ENCODE data around the gene DCAF8L1. TPM values are rescaled to one million over a fixed set of nuclear protein-coding genes. Genes with fewer than 3 reads are reported as not detected.
"Not testable (repeated sequence)": the region's sequence is repeated elsewhere in the genome, so short reads cannot be mapped to it uniquely, and the experiment has no call there.

DCAF8L1 gene
- total RNA-seq, result not detected

GRCh38 chrX:27981349-27981748, at the start of gene DCAF8L1:
Gene DCAF8L1, minus strand, starts transcription at chrX:27981449. Its CDS starts 115 bp downstream, at chrX:27981334.
- Mint-ChIP-seq H3K27me3 (no peaks in the 10 kb centered on the region), H3K9me3 (no peaks in the 10 kb centered on the region), H3K27ac (no peak within 1 kb of the TSS), H3K4me1 (no peaks in the 10 kb centered on the region), H3K36me3 (ENCODE audit: low read depth) (no peaks in the 10 kb centered on the region), H3K4me3 (no peak within 1 kb of the TSS)
- no peak for DNase-seq
- ChIA-PET POLR2A (no interaction called here), CTCF (no interaction called here)

GRCh38 chrX:28022371-28022770, 41.1 kb upstream of the DCAF8L1 start:
- CTCF ChIA-PET, result no interaction called here
- Mint-ChIP-seq H3K36me3 (ENCODE audit: low read depth) (no peaks in the 10 kb centered on the region), H3K27ac (no peak overlapping the region), H3K4me1 (no peaks in the 10 kb centered on the region), H3K27me3 (no peaks in the 10 kb centered on the region), H3K4me3 (no peak overlapping the region), H3K9me3 (no peaks in the 10 kb centered on the region)
- POLR2A ChIA-PET, result no interaction called here
- DNase-seq, result no peak

GRCh38 chrX:28016823-28017222, 35.6 kb upstream of the DCAF8L1 start:
- Mint-ChIP-seq H3K27ac (no peak overlapping the region), H3K36me3 (ENCODE audit: low read depth) (no peaks in the 10 kb centered on the region), H3K4me1 (no peaks in the 10 kb centered on the region), H3K4me3 (no peak overlapping the region), H3K9me3 (no peaks in the 10 kb centered on the region), H3K27me3 (no peaks in the 10 kb centered on the region)
- POLR2A ChIA-PET, result no interaction called here
- CTCF ChIA-PET, result no interaction called here
- DNase-seq, result no peak

GRCh38 chrX:28015993-28016392, 34.7 kb upstream of the DCAF8L1 start:
- POLR2A ChIA-PET, result no interaction called here
- CTCF ChIA-PET, result no interaction called here
- Mint-ChIP-seq H3K27me3 (no peaks in the 10 kb centered on the region), H3K9me3 (no peaks in the 10 kb centered on the region), H3K36me3 (ENCODE audit: low read depth) (no peaks in the 10 kb centered on the region), H3K4me3 (no peak overlapping the region), H3K4me1 (no peaks in the 10 kb centered on the region), H3K27ac (no peak overlapping the region)
- no peak for DNase-seq

- CTCF ChIA-PET, result no interaction called here
- POLR2A ChIA-PET, result no interaction called here
- Mint-ChIP-seq H3K27me3 (no peaks in the 10 kb centered on the region), H3K27ac (no peak overlapping the region), H3K36me3 (ENCODE audit: low read depth) (no peaks in the 10 kb centered on the region), H3K4me1 (no peaks in the 10 kb centered on the region), H3K4me3 (no peak overlapping the region), H3K9me3 (no peaks in the 10 kb centered on the region)
- DNase-seq, result no peak
These were observed 29.6 kb upstream of the DCAF8L1 start for GRCh38 chrX:28010875-28011274.

DNA sequence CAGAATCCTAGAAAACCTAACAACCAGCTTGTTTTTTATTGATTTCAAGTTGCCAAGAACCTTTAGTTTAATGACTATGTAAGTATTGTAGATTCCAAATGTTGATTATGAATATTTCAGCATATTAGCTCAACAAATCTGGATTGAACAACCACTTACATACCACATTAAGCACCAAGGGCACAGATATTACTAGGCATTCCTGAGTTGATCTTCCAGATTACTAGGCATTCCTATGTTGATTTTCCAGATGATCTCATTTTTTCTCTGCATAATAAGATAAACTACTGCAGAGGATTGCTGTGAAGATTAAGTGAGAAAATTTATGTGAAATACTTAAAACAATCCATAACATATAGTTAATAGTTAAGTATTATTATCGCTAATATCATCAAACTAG, 17.4 kb upstream of the DCAF8L1 start:
- ChIA-PET POLR2A (no interaction called here), CTCF (no interaction called here)
- H3K27ac Mint-ChIP-seq, result no peak overlapping the region
- no peak overlapping the region for H3K4me3 Mint-ChIP-seq
- H3K9me3 Mint-ChIP-seq, result no peaks in the 10 kb centered on the region
- H3K27me3 Mint-ChIP-seq, result no peaks in the 10 kb centered on the region
- no peaks in the 10 kb centered on the region for H3K36me3 Mint-ChIP-seq (ENCODE audit: low read depth)
- DNase-seq, result no peak
- H3K4me1 Mint-ChIP-seq, result no peaks in the 10 kb centered on the region

DNA sequence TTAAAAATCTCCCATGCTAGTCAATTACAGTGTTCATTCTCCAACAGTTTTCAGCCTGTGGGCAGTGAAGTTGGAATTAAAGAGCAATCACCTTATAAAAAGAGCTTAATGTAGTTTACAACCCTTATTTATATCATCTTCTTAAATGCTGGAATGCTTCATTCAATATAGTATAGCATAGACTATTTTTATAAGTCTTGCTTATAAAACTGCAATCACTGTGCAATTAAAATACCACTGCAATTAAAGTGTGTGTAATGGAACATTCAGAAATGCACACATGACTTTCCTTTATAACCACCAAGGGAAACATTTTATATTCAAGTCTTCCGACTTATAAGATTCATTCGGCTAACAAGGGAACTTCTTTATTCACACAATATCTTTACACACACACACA, 16.4 kb upstream of the DCAF8L1 start:
- Mint-ChIP-seq H3K27ac (no peak overlapping the region), H3K4me3 (no peak overlapping the region), H3K27me3 (no peaks in the 10 kb centered on the region), H3K36me3 (ENCODE audit: low read depth) (no peaks in the 10 kb centered on the region), H3K4me1 (no peaks in the 10 kb centered on the region), H3K9me3 (no peaks in the 10 kb centered on the region)
- ChIA-PET POLR2A (no interaction called here), CTCF (no interaction called here)
- DNase-seq, result no peak

- Mint-ChIP-seq H3K27me3 (no peaks in the 10 kb centered on the region), H3K9me3 (no peaks in the 10 kb centered on the region), H3K4me3 (no peak overlapping the region), H3K27ac (no peak overlapping the region), H3K36me3 (ENCODE audit: low read depth) (no peaks in the 10 kb centered on the region), H3K4me1 (no peaks in the 10 kb centered on the region)
- POLR2A ChIA-PET, result no interaction called here
- CTCF ChIA-PET, result no interaction called here
- DNase-seq, result no peak
These were observed 14.9 kb upstream of the DCAF8L1 start for GRCh38 chrX:27996132-27996531.

DNA sequence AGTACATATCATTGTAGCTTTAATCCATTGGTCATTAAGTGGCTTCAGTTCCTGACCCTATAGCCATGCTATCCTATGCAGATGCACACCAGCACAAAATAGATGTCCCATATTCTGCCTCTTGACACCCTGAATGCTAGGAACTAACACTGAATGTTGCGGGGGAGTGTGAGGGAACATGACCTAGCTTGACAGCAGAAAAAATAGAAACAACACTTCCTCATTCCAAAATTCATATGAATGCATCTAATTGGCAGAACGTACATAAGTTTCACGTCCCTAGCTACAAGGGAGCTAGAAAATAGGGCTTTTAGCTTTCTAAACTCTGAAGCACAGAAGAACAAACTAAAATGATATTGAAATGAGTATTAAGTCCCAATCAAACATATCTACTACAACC, 14.4 kb upstream of the DCAF8L1 start:
- ChIA-PET CTCF (no interaction called here), POLR2A (no interaction called here)
- H3K27me3 Mint-ChIP-seq, result no peaks in the 10 kb centered on the region
- H3K36me3 Mint-ChIP-seq (ENCODE audit: low read depth), result no peaks in the 10 kb centered on the region
- DNase-seq, result no peak
- no peak overlapping the region for H3K27ac Mint-ChIP-seq
- no peaks in the 10 kb centered on the region for H3K9me3 Mint-ChIP-seq
- H3K4me1 Mint-ChIP-seq, result no peaks in the 10 kb centered on the region
- H3K4me3 Mint-ChIP-seq, result no peak overlapping the region

DNA sequence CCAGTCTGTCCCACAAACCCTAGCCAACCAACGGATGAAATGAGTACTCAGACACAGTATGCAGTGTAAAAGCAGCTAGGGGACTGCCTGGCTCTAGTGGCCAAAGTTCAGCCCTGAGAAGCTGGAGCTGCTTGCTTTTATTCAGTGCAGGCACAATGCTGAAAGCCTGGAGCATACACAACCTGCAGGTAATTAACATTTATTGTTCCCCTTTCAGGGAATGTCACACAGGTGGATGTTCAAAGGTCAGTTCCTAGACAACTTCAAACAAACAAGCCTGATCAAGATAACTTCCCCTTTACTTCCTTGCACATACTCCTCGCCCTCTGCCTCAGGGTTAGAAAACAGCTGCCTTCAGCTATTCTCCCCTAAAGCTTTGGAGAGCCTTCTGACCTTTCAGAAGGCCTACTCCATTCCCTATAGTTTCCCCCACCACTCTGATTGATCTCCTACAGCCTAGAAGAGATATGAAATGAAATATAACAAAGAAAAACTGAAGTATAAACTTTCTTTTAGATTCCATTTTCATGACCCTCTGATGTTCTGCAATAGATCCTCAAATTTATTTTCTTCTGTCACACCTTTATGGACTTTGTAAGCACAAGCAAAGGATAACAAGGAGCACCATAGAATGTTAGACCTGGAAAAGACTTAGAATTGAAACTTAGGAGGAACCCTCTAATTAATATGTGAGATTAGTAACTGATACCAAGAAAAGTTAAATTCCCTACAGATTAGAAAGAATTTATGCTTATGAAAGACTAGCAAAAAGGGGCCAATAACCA, 6.8 kb upstream of the DCAF8L1 start:
- CTCF ChIA-PET, result no interaction called here
- no peak for DNase-seq
- Mint-ChIP-seq H3K27ac (no peak overlapping the region), H3K4me3 (no peak overlapping the region), H3K4me1 (no peaks in the 10 kb centered on the region), H3K27me3 (no peaks in the 10 kb centered on the region), H3K9me3 (no peaks in the 10 kb centered on the region), H3K36me3 (ENCODE audit: low read depth) (no peaks in the 10 kb centered on the region)
- POLR2A ChIA-PET, result no interaction called here

DNA sequence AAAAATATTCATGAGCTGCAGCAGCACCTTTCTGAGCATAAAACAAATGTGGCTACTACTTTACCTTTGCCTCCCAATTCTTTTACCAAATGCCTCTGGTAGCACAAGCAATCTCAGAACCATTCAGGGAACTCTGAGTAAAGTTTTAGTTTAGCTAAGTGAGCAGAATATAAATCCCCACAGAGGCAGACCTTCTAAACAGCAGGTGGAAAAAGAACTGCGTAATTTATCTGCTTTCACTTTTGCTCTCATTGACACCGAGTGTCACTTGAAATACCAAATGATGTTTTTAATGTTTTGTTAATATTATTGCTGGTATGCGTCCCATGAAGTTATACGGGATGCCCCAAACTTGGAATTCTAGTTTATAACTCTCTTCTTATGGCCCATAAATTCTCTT, 4.3 kb downstream of the DCAF8L1 start:
- H3K4me1 Mint-ChIP-seq; H3K4me3 Mint-ChIP-seq; H3K9me3 Mint-ChIP-seq; DNase-seq; H3K27me3 Mint-ChIP-seq; H3K36me3 Mint-ChIP-seq (ENCODE audit: low read depth); H3K27ac Mint-ChIP-seq; CTCF ChIA-PET; POLR2A ChIA-PET: not testable (repeated sequence)

DNA sequence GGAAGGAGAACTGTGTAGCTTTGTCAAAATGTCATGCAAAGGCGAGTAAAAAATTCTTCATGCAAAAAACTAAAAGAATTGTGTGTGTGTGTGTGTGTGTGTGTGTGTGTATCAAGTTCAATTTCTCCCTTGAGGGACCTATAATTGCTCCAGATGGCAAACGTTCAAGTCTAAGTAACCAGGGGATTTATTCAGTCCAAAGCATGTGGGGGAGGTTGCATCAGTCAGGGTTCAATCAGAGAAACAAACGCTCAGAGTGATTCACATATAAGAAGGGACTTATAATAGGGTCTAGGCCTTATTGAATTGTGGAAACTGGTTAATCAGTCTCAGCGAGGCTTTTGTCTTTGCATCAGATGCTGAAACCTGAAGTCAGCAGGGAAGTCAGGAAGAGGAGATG, 5.0 kb downstream of the DCAF8L1 start:
- Mint-ChIP-seq H3K27me3 (no peaks in the 10 kb centered on the region), H3K27ac (no peak overlapping the region), H3K36me3 (ENCODE audit: low read depth) (no peaks in the 10 kb centered on the region), H3K9me3 (peaks cover 3% of the 10 kb centered on the region), H3K4me3 (no peak overlapping the region), H3K4me1 (no peaks in the 10 kb centered on the region)
- DNase-seq, result no peak
- CTCF ChIA-PET, result no interaction called here
- POLR2A ChIA-PET, result no interaction called here

GRCh38 chrX:27968878-27969277, 12.4 kb downstream of the DCAF8L1 start:
- H3K27me3 Mint-ChIP-seq, result no peaks in the 10 kb centered on the region
- no peak overlapping the region for H3K27ac Mint-ChIP-seq
- ChIA-PET CTCF (no interaction called here), POLR2A (no interaction called here)
- no peaks in the 10 kb centered on the region for H3K36me3 Mint-ChIP-seq (ENCODE audit: low read depth)
- H3K4me3 Mint-ChIP-seq, result no peak overlapping the region
- H3K9me3 Mint-ChIP-seq, result peaks cover 3% of the 10 kb centered on the region
- DNase-seq, result no peak
- H3K4me1 Mint-ChIP-seq, result no peaks in the 10 kb centered on the region

- Mint-ChIP-seq H3K4me1 (no peaks in the 10 kb centered on the region), H3K9me3 (peaks cover 3% of the 10 kb centered on the region), H3K27me3 (no peaks in the 10 kb centered on the region), H3K4me3 (no peak overlapping the region), H3K36me3 (ENCODE audit: low read depth) (no peaks in the 10 kb centered on the region), H3K27ac (no peak overlapping the region)
- DNase-seq, result no peak
- POLR2A ChIA-PET, result no interaction called here
- CTCF ChIA-PET, result no interaction called here
These were observed 12.9 kb downstream of the DCAF8L1 start for GRCh38 chrX:27968352-27968751.

All from activated CD4-positive, alpha-beta T cell treated with anti-CD3 and anti-CD28 coated beads, Interleukin-2, amount 10 ng/mL, durations not matched to agents 7 days and 5 days (primary cell).